Vagina (tissue), 2 donors: ENCODE measurements around the gene SDF2L1. TPM values are rescaled to one million over a fixed set of nuclear protein-coding genes. Genes with fewer than 3 reads are reported as not detected.

ENCODE experiments used
- DNase-seq, 2 donors: peaks; one replicate each; pipeline ENCODE4 v3.0.0-alpha.2; 2017; ENCODE audit errors: extremely low spot score in 2 of 2
- H3K27ac ChIP-seq: fragments of 200-600 bp; sonication (generic); one replicate; pipeline ENCODE4 v1.5.1; 2019
- H3K27me3 ChIP-seq: fragments of 200-600 bp; sonication (generic); one replicate; pipeline ENCODE4 v1.5.1; 2019
- H3K36me3 ChIP-seq, 2 donors: fragments of 200-600 bp; sonication (generic); one replicate each; pipeline ENCODE4 v1.5.1; 2017 to 2019
- H3K4me1 ChIP-seq: fragments of 200-600 bp; sonication (generic); one replicate; pipeline ENCODE4 v1.5.1; 2019
- H3K4me3 ChIP-seq, 2 donors: fragments of 200-600 bp; sonication (generic); 1 replicate in 1 of 2; 2 replicates in 1 of 2; pipeline ENCODE4 v1.5.1; 2016 to 2019
- H3K9me3 ChIP-seq: fragments of 200-600 bp; sonication (generic); one replicate; pipeline ENCODE4 v1.5.1; 2019
- POLR2A ChIP-seq, 2 donors: fragments of 450-650 bp; IDR thresholded peaks; one replicate each; pipeline ENCODE4 v1.6.1; 2017; ENCODE audit warnings: antibody characterized with exemption in 2 of 2, mild to moderate bottlenecking in 2 of 2, moderate library complexity in 2 of 2
- POLR2AphosphoS5 ChIP-seq, 2 donors: sonication (generic); formaldehyde crosslinking; IDR thresholded peaks; one replicate each; pipeline ENCODE4 v1.9.0; 2017; ENCODE audit warnings: antibody characterized with exemption in 2 of 2, mild to moderate bottlenecking in 2 of 2, low read depth in 1 of 2; ENCODE audit not compliant: insufficient read depth in 1 of 2
- intact Hi-C: fragments of 100-400 bp; cut with DNase I; formaldehyde crosslinking; loops from one replicate; pipeline ENCODE4 v1.15.1; 2023
- total RNA-seq: library from RNA; depleted of rRNA; stranded (reverse); fragments of >200 nt; gene quantifications from one replicate; pipeline ENCODE4 v1.2.3, GENCODE V29; 2016
- TF ChIP-seq, protein P1 (sequence below), 3 experiments: fragments of 450-650 bp in 2 of 3; fragments of 200-600 bp in 1 of 3; sonication (generic) in 1 of 3; IDR thresholded peaks; one replicate each; pipeline ENCODE4 v1.5.1; 2017 to 2019; ENCODE audit warnings: antibody characterized with exemption in 3 of 3, mild to moderate bottlenecking in 2 of 3, moderate library complexity in 2 of 3

Gene SDF2L1
- total RNA-seq, 1 donor from 2014 or later = 33.9 TPM

GRCh38 chr22:21665047-21665851, 23.1 kb downstream of the SDF2L1 start:
- Histone ChIP-seq H3K4me1 (peaks cover 23% of the 10 kb centered on the region), H3K4me3 (peak overlapping the region; percentile 64 to 74), H3K27ac (peak overlapping the region; percentile 79), H3K9me3 (no peaks in the 10 kb centered on the region), H3K27me3 (no peaks in the 10 kb centered on the region), H3K36me3 (peaks cover 0 to 4% of the 10 kb centered on the region in 2 donors)
- DNase-seq = no peak
- TF ChIP-seq, protein P1, sequence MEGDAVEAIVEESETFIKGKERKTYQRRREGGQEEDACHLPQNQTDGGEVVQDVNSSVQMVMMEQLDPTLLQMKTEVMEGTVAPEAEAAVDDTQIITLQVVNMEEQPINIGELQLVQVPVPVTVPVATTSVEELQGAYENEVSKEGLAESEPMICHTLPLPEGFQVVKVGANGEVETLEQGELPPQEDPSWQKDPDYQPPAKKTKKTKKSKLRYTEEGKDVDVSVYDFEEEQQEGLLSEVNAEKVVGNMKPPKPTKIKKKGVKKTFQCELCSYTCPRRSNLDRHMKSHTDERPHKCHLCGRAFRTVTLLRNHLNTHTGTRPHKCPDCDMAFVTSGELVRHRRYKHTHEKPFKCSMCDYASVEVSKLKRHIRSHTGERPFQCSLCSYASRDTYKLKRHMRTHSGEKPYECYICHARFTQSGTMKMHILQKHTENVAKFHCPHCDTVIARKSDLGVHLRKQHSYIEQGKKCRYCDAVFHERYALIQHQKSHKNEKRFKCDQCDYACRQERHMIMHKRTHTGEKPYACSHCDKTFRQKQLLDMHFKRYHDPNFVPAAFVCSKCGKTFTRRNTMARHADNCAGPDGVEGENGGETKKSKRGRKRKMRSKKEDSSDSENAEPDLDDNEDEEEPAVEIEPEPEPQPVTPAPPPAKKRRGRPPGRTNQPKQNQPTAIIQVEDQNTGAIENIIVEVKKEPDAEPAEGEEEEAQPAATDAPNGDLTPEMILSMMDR (IDR thresholded peaks at IDR 0.05) = no peak
- no peak for TF ChIP-seq POLR2A (IDR thresholded peaks at IDR 0.05)
- TF ChIP-seq POLR2AphosphoS5 (IDR thresholded peaks at IDR 0.05; ENCODE audit: insufficient read depth in 1 of 2, low read depth in 1 of 2) = no peak
- intact Hi-C loops = no loop called here

- Histone ChIP-seq H3K4me1 (peaks cover 23% of the 10 kb centered on the region), H3K27me3 (no peaks in the 10 kb centered on the region), H3K27ac (peak overlapping the region; percentile 79), H3K4me3 (peak overlapping the region; percentile 64 to 74), H3K36me3 (peaks cover 0 to 12% of the 10 kb centered on the region in 2 donors), H3K9me3 (no peaks in the 10 kb centered on the region)
- intact Hi-C loops = no loop called here
- no peak for DNase-seq
- TF ChIP-seq POLR2A (IDR thresholded peaks at IDR 0.05) = no peak
These were observed 24.7 kb downstream of the SDF2L1 start for GRCh38 chr22:21666786-21667185.

GRCh38 chr22:21669026-21669425, 26.9 kb downstream of the SDF2L1 start:
- intact Hi-C loops = no loop called here
- H3K4me3 ChIP-seq = no peak overlapping the region
- DNase-seq = no peak
- H3K36me3 ChIP-seq = peaks cover 0 to 28% of the 10 kb centered on the region in 2 donors
- H3K4me1 ChIP-seq = peaks cover 23% of the 10 kb centered on the region
- TF ChIP-seq, protein P1 (IDR thresholded peaks at IDR 0.05) = no peak
- TF ChIP-seq POLR2A (IDR thresholded peaks at IDR 0.05) = no peak
- no peak for TF ChIP-seq POLR2AphosphoS5 (IDR thresholded peaks at IDR 0.05; ENCODE audit: insufficient read depth in 1 of 2, low read depth in 1 of 2)
- no peaks in the 10 kb centered on the region for H3K27me3 ChIP-seq
- no peak overlapping the region for H3K27ac ChIP-seq
- no peaks in the 10 kb centered on the region for H3K9me3 ChIP-seq

DNA sequence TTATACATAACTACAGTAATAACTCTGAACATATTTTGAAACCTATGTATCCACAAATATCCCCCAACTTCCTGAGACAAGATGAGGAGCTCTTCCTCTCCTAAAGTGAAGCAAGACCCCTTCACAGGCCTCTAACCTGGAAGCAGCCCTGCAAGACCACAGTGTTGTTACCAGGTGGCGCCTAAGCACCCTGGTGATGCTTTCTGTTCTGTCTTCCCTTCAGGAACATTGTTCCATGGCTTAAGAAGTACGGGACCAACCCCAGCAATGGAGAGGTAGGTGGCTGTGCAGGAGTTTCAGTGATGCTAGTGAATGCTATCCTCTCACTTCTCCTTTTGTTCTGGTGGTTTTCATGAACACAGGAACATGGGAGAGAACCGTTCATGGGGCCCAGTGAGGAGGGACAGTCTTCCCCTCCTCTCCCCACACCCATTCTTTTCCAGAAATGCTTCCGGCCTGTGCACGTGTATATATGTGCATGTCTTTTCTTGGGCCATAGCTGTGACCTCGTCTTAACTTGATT, 30.1 kb downstream of the SDF2L1 start:
- intact Hi-C loops = no loop called here
- Histone ChIP-seq H3K9me3 (no peaks in the 10 kb centered on the region), H3K36me3 (peaks cover 0 to 42% of the 10 kb centered on the region in 2 donors), H3K4me3 (no peak overlapping the region), H3K4me1 (peaks cover 10% of the 10 kb centered on the region), H3K27me3 (no peaks in the 10 kb centered on the region), H3K27ac (no peak overlapping the region)
- TF ChIP-seq POLR2AphosphoS5 (IDR thresholded peaks at IDR 0.05; ENCODE audit: insufficient read depth in 1 of 2, low read depth in 1 of 2) (no peak), POLR2A (IDR thresholded peaks at IDR 0.05) (no peak)
- TF ChIP-seq, protein P1 (IDR thresholded peaks at IDR 0.05) = no peak
- DNase-seq = no peak

- Histone ChIP-seq H3K4me1 (no peaks in the 10 kb centered on the region), H3K4me3 (no peak overlapping the region), H3K9me3 (no peaks in the 10 kb centered on the region), H3K36me3 (peaks cover 0 to 53% of the 10 kb centered on the region in 2 donors), H3K27me3 (no peaks in the 10 kb centered on the region), H3K27ac (no peak overlapping the region)
- intact Hi-C loops = no loop called here
- DNase-seq = no peak
- TF ChIP-seq POLR2AphosphoS5 (IDR thresholded peaks at IDR 0.05; ENCODE audit: insufficient read depth in 1 of 2, low read depth in 1 of 2) = no peak
These were observed 31.6 kb downstream of the SDF2L1 start for GRCh38 chr22:21673534-21674321.
